GM12892 (cell line): Measurements from ENCODE around the gene ISCU.

Source experiments
- POLR2A ChIP-seq: IDR thresholded peaks from 2 replicates; pipeline ENCODE4 v1.6.1; 2011; ENCODE audit warnings: low read depth, low read length, control low read depth
- POLR2AphosphoS5 ChIP-seq: IDR thresholded peaks from 2 replicates; pipeline ENCODE4 v1.6.1; 2011; ENCODE audit warnings: low read depth, low read length, control low read depth
- TAF1 ChIP-seq: IDR thresholded peaks from 2 replicates; pipeline ENCODE4 v1.6.1; 2011; ENCODE audit warnings: low read depth, mild to moderate bottlenecking, control low read depth, low read length, borderline replicate concordance

DNA sequence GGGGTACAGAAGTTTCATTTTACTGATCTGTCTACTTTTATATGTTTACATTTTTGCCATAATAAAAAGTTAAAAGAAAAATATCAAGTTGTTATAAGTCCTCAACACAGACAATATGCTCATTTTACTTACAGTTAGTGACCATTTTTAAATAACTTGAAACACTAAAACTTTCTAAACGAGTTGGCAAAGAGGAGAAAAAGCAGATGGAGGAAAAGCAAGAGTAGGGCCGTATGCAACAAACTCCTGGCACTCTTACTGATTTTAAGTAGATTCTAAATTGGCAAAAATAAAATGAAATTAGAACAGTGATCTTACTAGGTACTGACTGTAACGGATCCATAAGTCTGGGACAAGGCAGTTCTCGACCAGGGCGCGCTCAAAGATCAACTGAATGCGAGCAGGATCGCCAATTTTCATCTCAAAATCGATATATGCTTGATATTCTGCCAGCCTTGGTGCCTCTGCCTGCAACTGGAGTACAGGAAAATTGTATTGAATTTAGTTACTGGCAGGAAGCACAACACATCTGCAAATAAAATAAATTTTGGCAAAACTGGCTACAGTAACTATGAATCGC, 23.7 kb upstream of the ISCU start:
- no peak for TF ChIP-seq POLR2A
- no peak for TF ChIP-seq TAF1
- no peak for TF ChIP-seq POLR2AphosphoS5
